Stimulated activated naive CD4-positive, alpha-beta T cell treated with Interleukin-2 at 50 U/mL for 16 hours (primary cell): ENCODE measurements around the gene RAD1.
A peak's percentile ranks its signal among the peaks of the same experiment; 100 is the strongest.
"Not testable (repeated sequence)": the region's sequence is repeated elsewhere in the genome, so short reads cannot be mapped to it uniquely, and the experiment has no call there.

Experiments
- DNase-seq: peaks from one replicate; lab custom pipeline; 2025; lab: John Stamatoyannopoulos, UW

The RAD1 gene

GRCh38 chr5:34915139-34915855 lies at the start of gene RAD1, which contains the start of gene BRIX1:
Gene RAD1 (minus strand): TSS chr5:34915504. CDS start chr5:34914892, 612 bp downstream.
Gene BRIX1 (plus strand): TSS chr5:34915711. CDS start chr5:34915739, 28 bp downstream.
- peak; percentile 94 for DNase-seq

GRCh38 chr5:34959323-34959722 lies 44.0 kb upstream of the RAD1 start:
- no peak for DNase-seq

- no peak for DNase-seq
Measured at GRCh38 chr5:34957857-34958690, 42.8 kb upstream of the RAD1 start.

GRCh38 chr5:34957321-34957720 lies 42.0 kb upstream of the RAD1 start:
- no peak for DNase-seq

GRCh38 chr5:34944460-34945047 lies 29.2 kb upstream of the RAD1 start:
- no peak for DNase-seq

- no peak for DNase-seq
Measured at GRCh38 chr5:34944044-34944443, 28.7 kb upstream of the RAD1 start.

- DNase-seq: no peak
Measured at GRCh38 chr5:34941936-34942335, 26.6 kb upstream of the RAD1 start.

GRCh38 chr5:34932947-34933346 lies 17.6 kb upstream of the RAD1 start:
- no peak for DNase-seq

- no peak for DNase-seq
Measured at GRCh38 chr5:34930870-34931269, 15.6 kb upstream of the RAD1 start.

GRCh38 chr5:34930462-34930844 lies 15.1 kb upstream of the RAD1 start:
- no peak for DNase-seq

- peak; percentile 81 for DNase-seq
Measured at GRCh38 chr5:34929720-34930461, 14.6 kb upstream of the RAD1 start.

- peak; percentile 97 for DNase-seq
Measured at GRCh38 chr5:34929134-34929719, 13.9 kb upstream of the RAD1 start, which contains the start of gene DNAJC21. Gene DNAJC21 (plus strand): TSS chr5:34929559. CDS start chr5:34929820, 261 bp downstream.

GRCh38 chr5:34928267-34928666 lies 13.0 kb upstream of the RAD1 start:
- DNase-seq: no peak

- DNase-seq: no peak
Measured at GRCh38 chr5:34927785-34928184, 12.5 kb upstream of the RAD1 start.

GRCh38 chr5:34926318-34926888 lies 11.1 kb upstream of the RAD1 start:
- no peak for DNase-seq

GRCh38 chr5:34924462-34924765 lies 9.1 kb upstream of the RAD1 start:
- DNase-seq: no peak

- DNase-seq: peak; percentile 6
Measured at GRCh38 chr5:34923694-34924461, 8.6 kb upstream of the RAD1 start.

GRCh38 chr5:34923256-34923655 lies 8.0 kb upstream of the RAD1 start:
- not testable (repeated sequence) for DNase-seq

GRCh38 chr5:34919077-34919476 lies 3.8 kb upstream of the RAD1 start:
- no peak for DNase-seq

GRCh38 chr5:34918025-34918424 lies 2.7 kb upstream of the RAD1 start:
- DNase-seq: no peak

GRCh38 chr5:34916518-34916917 lies 1.2 kb upstream of the RAD1 start:
- no peak for DNase-seq
